Stimulated activated CD4-positive, alpha-beta T cell treated with anti-CD3 and anti-CD28 coated beads, Interleukin-2, amount 100 ng/mL, for 24 hours (primary cell): ENCODE results near the gene DENND5A.

ENCODE experiments used
- DNase-seq, 2 donors: peaks; one replicate each; pipeline ENCODE4 v3.0.0-alpha.2; 2020

DENND5A gene

DNA sequence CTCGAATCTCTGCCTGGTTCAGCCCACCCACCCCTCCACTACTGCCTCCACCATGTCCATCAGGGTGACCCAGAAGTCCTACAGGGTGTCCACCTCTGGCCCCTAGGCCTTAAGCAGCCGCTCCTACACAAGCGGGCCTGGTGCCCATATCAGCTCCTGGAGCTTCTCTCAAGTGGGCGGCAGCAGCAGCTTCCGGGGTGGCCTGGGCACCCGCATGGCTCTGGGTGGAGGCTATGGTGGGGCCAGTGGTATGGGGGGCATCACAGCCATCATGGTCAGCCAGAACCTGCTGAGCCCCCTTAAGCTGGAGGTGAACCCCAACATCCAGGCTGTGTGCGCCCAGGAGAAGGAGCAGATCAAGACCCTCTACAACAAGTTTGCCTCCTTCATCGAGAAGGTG is 170.7 kb downstream of the DENND5A start:
- DNase-seq, result no peak

GRCh38 chr11:9092853-9093778 is 172.0 kb downstream of the DENND5A start:
- no peak for DNase-seq

GRCh38 chr11:9092072-9092471 is 173.1 kb downstream of the DENND5A start:
- DNase-seq, result no peak

DNA sequence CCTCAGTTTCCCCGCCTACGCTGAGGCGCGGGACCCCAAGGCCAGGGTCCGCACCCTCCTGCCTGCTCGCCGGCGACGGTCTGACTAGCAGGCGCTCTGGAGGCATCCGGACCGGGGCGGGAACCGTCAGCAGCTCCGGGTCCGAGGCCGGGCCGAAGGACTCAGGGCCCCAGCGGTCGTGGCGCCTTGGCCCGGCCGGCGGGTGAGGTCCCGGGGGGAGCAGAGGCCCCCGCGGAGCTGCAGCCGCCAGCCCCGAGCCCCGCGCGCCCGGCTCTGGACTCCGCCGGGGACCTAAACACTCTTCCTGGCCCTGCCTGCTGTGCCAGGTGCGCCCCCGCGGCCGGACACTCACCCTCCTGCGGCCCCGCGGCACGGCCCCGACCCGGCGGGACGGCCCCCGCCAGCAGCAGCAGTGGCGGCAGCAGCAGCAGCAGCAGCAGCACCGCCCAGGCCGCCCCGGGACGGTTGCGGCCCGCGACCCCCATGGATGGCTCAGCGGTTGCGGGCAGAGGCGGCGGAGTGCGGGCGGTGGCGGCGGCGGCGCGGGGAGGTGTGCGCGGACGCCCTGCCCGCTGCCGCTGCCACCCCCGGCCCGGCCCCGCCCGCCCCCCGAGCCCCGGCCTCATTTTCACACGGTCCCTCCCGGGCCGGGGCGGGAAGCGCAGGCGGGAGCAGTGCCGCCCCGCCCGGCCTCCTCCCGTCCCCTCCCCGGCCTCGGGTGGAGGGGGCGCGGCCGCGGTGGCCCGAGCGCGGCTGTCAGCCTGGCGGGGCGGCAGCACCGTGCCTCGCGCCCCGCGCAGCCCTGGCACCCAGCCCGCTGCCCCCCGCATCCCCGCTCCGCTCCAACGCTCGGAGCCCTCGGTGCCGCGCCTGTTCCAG is 173.9 kb downstream of the DENND5A start, which contains the start of gene SCUBE2:
Gene SCUBE2, minus strand, starts transcription at position 556 of the 879 bp plus-strand sequence. Its CDS starts 71 bp downstream, at position 485.
- no peak for DNase-seq

DNA sequence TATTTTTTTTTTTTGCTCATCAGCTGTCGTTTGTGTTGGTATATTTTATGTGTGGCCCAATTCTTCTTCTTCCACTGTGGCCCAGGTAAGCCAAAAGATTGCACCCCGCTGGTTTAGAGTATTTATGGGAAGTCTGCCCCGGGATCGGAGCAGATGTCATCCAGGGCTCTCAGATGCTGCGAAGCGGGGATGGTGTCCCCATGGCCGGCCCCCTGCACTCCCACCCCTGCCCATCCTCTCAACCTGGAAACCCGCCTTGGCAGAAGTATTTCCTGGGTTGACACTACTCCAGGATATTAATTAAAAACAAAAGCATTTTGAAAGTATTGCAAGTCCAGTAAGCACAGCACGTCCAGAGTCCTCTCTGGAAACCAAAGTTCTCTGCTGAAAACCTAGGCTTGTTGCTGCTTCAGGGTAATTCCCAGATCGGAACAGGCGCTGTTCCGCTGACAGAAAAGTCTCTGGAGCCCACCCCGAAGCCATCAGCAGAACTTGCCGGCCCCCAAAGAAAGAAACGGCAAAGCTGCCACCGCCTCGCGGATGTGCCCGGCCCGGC is 174.6 kb downstream of the DENND5A start:
- no peak for DNase-seq

DNA sequence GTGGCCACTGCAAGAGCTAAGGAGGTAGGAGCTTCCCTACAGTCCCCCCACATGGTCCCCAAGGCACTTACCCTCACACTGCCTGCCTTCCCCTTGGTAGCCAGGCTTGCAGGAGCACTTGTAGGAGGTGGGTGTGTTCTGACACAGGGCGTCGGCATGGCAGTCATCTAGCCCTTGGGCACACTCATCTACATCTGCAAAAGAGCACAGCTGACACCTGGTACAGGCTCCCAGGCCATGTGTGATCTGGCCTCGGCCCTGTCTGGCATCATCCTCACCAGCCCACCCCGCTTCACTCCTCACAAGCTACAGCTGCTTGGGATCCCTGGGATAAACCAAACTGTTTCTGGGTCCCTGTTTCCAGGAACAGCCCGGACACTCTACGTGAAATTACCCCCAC is 175.5 kb downstream of the DENND5A start:
- no peak for DNase-seq

DNA sequence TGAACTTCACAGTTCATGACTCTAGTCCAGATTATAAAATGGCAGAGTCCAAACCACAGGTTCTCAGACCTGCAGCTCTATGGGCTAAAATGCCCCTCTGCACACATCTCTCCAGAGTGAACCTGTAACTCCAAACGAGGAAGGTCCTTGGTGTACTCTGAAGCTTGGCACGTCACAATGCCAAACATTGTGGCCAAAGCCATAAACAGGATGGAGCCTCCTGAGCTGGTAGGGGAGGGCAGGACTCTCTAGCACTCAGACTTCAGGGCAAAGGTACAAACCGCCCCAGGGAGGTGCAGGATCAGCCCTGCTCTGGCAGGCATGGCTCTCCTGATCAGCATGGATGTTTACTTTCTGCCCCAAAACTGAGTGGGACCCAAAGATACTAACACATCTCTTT is 176.1 kb downstream of the DENND5A start:
- no peak for DNase-seq
